IMR-90 (cell line): ENCODE results near the gene AP4S1. TPM values are rescaled to one million over a fixed set of nuclear protein-coding genes. Genes with fewer than 3 reads are reported as not detected.

Source experiments
- ATAC-seq: fragments of 200-7000 bp; cut with Tn5 transposase; 2 replicates; pipeline ENCODE4 v1.9.1; 2020; ENCODE audit warnings: low read depth, mild to moderate bottlenecking, moderate library complexity
- BruUV-seq: library from RNA; stranded (reverse); fragments of 400-500 nt; replicated peaks from 2 replicates; lab custom pipeline; 2021; lab: Mats Ljungman, UMichigan
- CTCF ChIA-PET: fragments of 300-600 bp; formaldehyde crosslinking; extraction: SDS; loops from one replicate; lab custom pipeline; 2021; ENCODE audit warnings: antibody characterized with exemption; lab: Yijun Ruan, JAX
- POLR2A ChIA-PET: fragments of 300-600 bp; sonication (Branson Sonifier 250); formaldehyde crosslinking; loops from one replicate; lab custom pipeline; 2022; ENCODE audit warnings: antibody characterized with exemption; ENCODE audit not compliant: unreplicated experiment; lab: Charles Lee
- DNase-seq: peaks from one replicate; pipeline ENCODE4 v3.0.0; 2013
- H2AFZ ChIP-seq: replicated peaks from 2 replicates; pipeline ENCODE3; 2013; ENCODE audit warnings: low read length, mild to moderate bottlenecking; ENCODE audit not compliant: poor library complexity
- H2AK5ac ChIP-seq: 2 replicates; pipeline ENCODE4 v1.6.1; 2013; ENCODE audit warnings: low read depth, low read length, inconsistent platforms
- H2AK9ac ChIP-seq: replicated peaks from 2 replicates; pipeline ENCODE3; 2013; ENCODE audit warnings: mild to moderate bottlenecking, low read depth, low read length, moderate library complexity; ENCODE audit not compliant: poor library complexity
- H2BK120ac ChIP-seq: 2 replicates; pipeline ENCODE4 v1.6.1; 2013; ENCODE audit warnings: low read depth, low read length, inconsistent platforms
- H2BK15ac ChIP-seq: 3 replicates; pipeline ENCODE4 v1.6.1; 2013; ENCODE audit warnings: low read depth, low read length, inconsistent platforms
- H2BK20ac ChIP-seq: 2 replicates; pipeline ENCODE4 v1.6.1; 2013; ENCODE audit warnings: low read depth, mild to moderate bottlenecking, inconsistent platforms, low read length, moderate library complexity
- H2BK5ac ChIP-seq: 2 replicates; pipeline ENCODE4 v1.6.1; 2013; ENCODE audit warnings: mild to moderate bottlenecking, low read depth, low read length, inconsistent platforms; ENCODE audit not compliant: poor library complexity, severe bottlenecking
- H3K14ac ChIP-seq: replicated peaks from 2 replicates; pipeline ENCODE4 v1.6.1; 2013; ENCODE audit warnings: low read depth, low read length, inconsistent platforms
- H3K18ac ChIP-seq: 2 replicates; pipeline ENCODE4 v1.6.1; 2013; ENCODE audit warnings: low read depth, low read length, control low read depth
- H3K23ac ChIP-seq: 2 replicates; pipeline ENCODE4 v1.6.1; 2013; ENCODE audit warnings: low read depth, low read length, inconsistent platforms
- H3K27ac ChIP-seq: 2 replicates; pipeline ENCODE4 v1.5.1; 2013; ENCODE audit warnings: mild to moderate bottlenecking, control low read depth, low read length; ENCODE audit not compliant: insufficient read depth
- H3K27me3 ChIP-seq: 2 replicates; pipeline ENCODE4 v1.6.1; 2013; ENCODE audit warnings: low read length; ENCODE audit not compliant: control insufficient read depth, insufficient read depth
- H3K36me3 ChIP-seq: 2 replicates; pipeline ENCODE4 v1.6.1; 2013; ENCODE audit warnings: low read length, mixed read lengths; ENCODE audit not compliant: control insufficient read depth, insufficient read depth
- H3K4ac ChIP-seq: 2 replicates; pipeline ENCODE4 v1.6.1; 2013; ENCODE audit warnings: low read depth, low read length, inconsistent platforms
- H3K4me1 ChIP-seq: 2 replicates; pipeline ENCODE4 v1.6.1; 2013; ENCODE audit warnings: low read length, mixed read lengths; ENCODE audit not compliant: control insufficient read depth, insufficient read depth
- H3K4me2 ChIP-seq: 2 replicates; pipeline ENCODE4 v1.6.1; 2013; ENCODE audit warnings: low read depth, mild to moderate bottlenecking, control low read depth, low read length, moderate library complexity
- H3K4me3 ChIP-seq: 2 replicates; pipeline ENCODE4 v1.5.1; 2013; ENCODE audit warnings: low read depth, mild to moderate bottlenecking, control low read depth, low read length, moderate library complexity; ENCODE audit not compliant: insufficient read depth
- H3K56ac ChIP-seq: 2 replicates; pipeline ENCODE4 v1.6.1; 2013; ENCODE audit warnings: low read length, inconsistent platforms; ENCODE audit not compliant: insufficient read depth; ENCODE audit errors: extremely low read depth
- H3K79me1 ChIP-seq, 2 experiments: 2 replicates each; pipeline ENCODE4 v1.6.1; 2013; ENCODE audit warnings: low read length in 2 of 2, inconsistent platforms in 1 of 2, low read depth in 1 of 2
- H3K9ac ChIP-seq: 2 replicates; pipeline ENCODE4 v1.6.1; 2013; ENCODE audit warnings: low read depth, low read length, control low read depth
- H3K9me1 ChIP-seq: 2 replicates; pipeline ENCODE4 v1.6.1; 2013; ENCODE audit warnings: low read length, inconsistent platforms; ENCODE audit not compliant: insufficient read depth
- H3K9me3 ChIP-seq: 2 replicates; pipeline ENCODE4 v1.6.1; 2013; ENCODE audit warnings: low read length; ENCODE audit not compliant: control insufficient read depth, insufficient read depth
- H4K20me1 ChIP-seq: 2 replicates; pipeline ENCODE4 v1.6.1; 2013; ENCODE audit warnings: low read length, inconsistent platforms; ENCODE audit not compliant: insufficient read depth
- H4K5ac ChIP-seq: 2 replicates; pipeline ENCODE4 v1.6.1; 2013; ENCODE audit warnings: mild to moderate bottlenecking, low read depth, low read length, control low read depth
- H4K8ac ChIP-seq, 2 experiments: 2 replicates each; pipeline ENCODE4 v1.6.1; 2013; ENCODE audit warnings: low read depth in 2 of 2, low read length in 2 of 2, control low read depth in 1 of 2, inconsistent platforms in 1 of 2
- H4K91ac ChIP-seq: 2 replicates; pipeline ENCODE4 v1.6.1; 2013; ENCODE audit warnings: low read depth, low read length, inconsistent platforms; ENCODE audit not compliant: insufficient read depth
- BHLHE40 ChIP-seq: fragments of 150-350 bp; IDR thresholded peaks from 2 replicates; pipeline ENCODE4 v1.6.1; 2016; ENCODE audit warnings: mild to moderate bottlenecking, low read depth, low read length
- CEBPB ChIP-seq: IDR thresholded peaks from 2 replicates; pipeline ENCODE4 v1.6.1; 2012; ENCODE audit warnings: low read depth, low read length, improper control_type of control experiment
- CHD1 ChIP-seq: IDR thresholded peaks from 2 replicates; pipeline ENCODE4 v1.6.1; 2012; ENCODE audit warnings: low read depth, low read length, improper control_type of control experiment
- CTCF ChIP-seq: conservative IDR thresholded peaks from 2 replicates; pipeline ENCODE4 v1.5.1; 2012; ENCODE audit warnings: mild to moderate bottlenecking, low read depth, low read length, improper control_type of control experiment
- FOS ChIP-seq: fragments of 150-350 bp; IDR thresholded peaks from 2 replicates; pipeline ENCODE4 v1.6.1; 2016; ENCODE audit warnings: low read depth, low read length
- MAFK ChIP-seq: IDR thresholded peaks from 2 replicates; pipeline ENCODE4 v1.6.1; 2012; ENCODE audit warnings: low read depth, low read length, improper control_type of control experiment
- MAZ ChIP-seq: IDR thresholded peaks from 2 replicates; pipeline ENCODE4 v1.6.1; 2012; ENCODE audit warnings: low read depth, mild to moderate bottlenecking, low read length, improper control_type of control experiment, moderate library complexity, borderline replicate concordance
- MXI1 ChIP-seq: IDR thresholded peaks from 2 replicates; pipeline ENCODE4 v1.6.1; 2012; ENCODE audit warnings: low read depth, mild to moderate bottlenecking, low read length, moderate library complexity, borderline replicate concordance
- NFE2L2 ChIP-seq: fragments of 150-350 bp; IDR thresholded peaks from 2 replicates; pipeline ENCODE4 v1.6.1; 2016; ENCODE audit warnings: low read depth, mild to moderate bottlenecking, low read length
- POLR2A ChIP-seq: IDR thresholded peaks from 2 replicates; pipeline ENCODE4 v1.6.1; 2012; ENCODE audit warnings: mild to moderate bottlenecking, low read depth, low read length
- RAD21 ChIP-seq: IDR thresholded peaks from 2 replicates; pipeline ENCODE4 v1.6.1; 2012; ENCODE audit warnings: low read length, improper control_type of control experiment
- RCOR1 ChIP-seq: IDR thresholded peaks from 2 replicates; pipeline ENCODE4 v1.6.1; 2012; ENCODE audit warnings: mild to moderate bottlenecking, low read length, improper control_type of control experiment; ENCODE audit not compliant: insufficient replicate concordance
- SMC3 ChIP-seq: fragments of 150-350 bp; IDR thresholded peaks from 2 replicates; pipeline ENCODE4 v1.6.1; 2016; ENCODE audit warnings: low read depth, mild to moderate bottlenecking, antibody characterized with exemption, low read length, moderate library complexity
- WGBS, 2 experiments: methylation state at CpG; one replicate each; pipeline versions ENCODE4 v1.1.5 to v1.1.7; 2013; ENCODE audit warnings: missing lambda C conversion rate in 2 of 2; ENCODE audit not compliant: insufficient read length in 1 of 2; ENCODE audit errors: extremely low coverage in 2 of 2; 5-methylcytosine and 5-hydroxymethylcytosine counted together
- dilution Hi-C: fragments of 300-500 bp; cut with HindIII; formaldehyde crosslinking; loops from one replicate; pipeline ENCODE4 v1.14.3; 2018; ENCODE audit warnings: low sequenced_read_pairs; ENCODE audit not compliant: unreplicated experiment
- in situ Hi-C: fragments of 300-500 bp; cut with MboI; formaldehyde crosslinking; loops from 3 replicates; pipeline ENCODE4 v1.14.3; 2019; ENCODE audit warnings: low sequenced_read_pairs, inconsistent platforms, mixed read lengths
- intact Hi-C: fragments of 100-400 bp; cut with micrococcal nuclease; formaldehyde crosslinking; loops from 2 replicates; pipeline ENCODE4 v1.10.0; 2022
- polyA plus RNA-seq, 3 experiments: library from polyadenylated mRNA; depleted of rRNA; stranded (reverse); fragments of >200 nt; gene quantifications; 2 replicates each; pipeline ENCODE4 v1.2.3, GENCODE V29; 2012; ENCODE audit warnings: low replicate concordance in 1 of 3
- total RNA-seq: library from RNA; depleted of rRNA; stranded (reverse); fragments of >200 nt; gene quantifications from 2 replicates; pipeline ENCODE4 v1.2.3, GENCODE V29; 2012
- TF ChIP-seq, protein P1 (sequence below): fragments of 150-350 bp; IDR thresholded peaks from 2 replicates; pipeline ENCODE4 v1.6.1; 2017; ENCODE audit warnings: mild to moderate bottlenecking, antibody characterized with exemption, low read length, low read depth
- TF ChIP-seq, protein P2 (sequence below): fragments of 150-350 bp; IDR thresholded peaks from 2 replicates; pipeline ENCODE4 v1.6.1; 2016; ENCODE audit warnings: low read depth, mild to moderate bottlenecking, low read length, moderate library complexity, borderline replicate concordance

The AP4S1 gene
- total and polyA plus RNA-seq, 2 of the 4 experiments (the other 2 are of a cell fraction), result 2.7 to 4.5 TPM

GRCh38 chr14:30998100-30998706, 27.2 kb upstream of the AP4S1 start:
- no peak overlapping the region for H2AK5ac ChIP-seq
- ChIA-PET CTCF (interaction anchor here (0.6 kb wide), 1 partner anchor 84 kb away, joined by 4 read pairs; no protein-coding TSS in a partner anchor), POLR2A (no interaction called here)
- no peak overlapping the region for H3K9ac ChIP-seq
- no peak overlapping the region for H2BK120ac ChIP-seq
- no peak overlapping the region for H3K18ac ChIP-seq
- in situ Hi-C loops (loop anchor here (25.0 kb wide), 1 partner anchor 364 kb away; no protein-coding TSS in a partner anchor), dilution Hi-C loops (no loop called here), intact Hi-C loops (no loop called here)
- BruUV-seq, result no TSS peak
- H4K20me1 ChIP-seq, result peaks cover 84% of the 10 kb centered on the region
- no peak overlapping the region for H3K4me2 ChIP-seq
- H3K9me3 ChIP-seq, result peaks cover 6% of the 10 kb centered on the region
- peaks cover 25 to 70% of the 10 kb centered on the region in 2 experiments for H3K79me1 ChIP-seq
- no peak overlapping the region for H4K91ac ChIP-seq
- no peak overlapping the region for H3K56ac ChIP-seq
- no peak overlapping the region for H2BK20ac ChIP-seq
- no peak overlapping the region for H3K27ac ChIP-seq
- no peak overlapping the region for H3K23ac ChIP-seq
- H2BK5ac ChIP-seq, result no peak overlapping the region
- peaks cover 8% of the 10 kb centered on the region for H3K36me3 ChIP-seq
- H3K14ac ChIP-seq, result no peak overlapping the region
- DNase-seq, result no peak
- H3K4ac ChIP-seq, result no peak overlapping the region
- peaks cover 12% of the 10 kb centered on the region for H3K9me1 ChIP-seq
- no peak overlapping the region for H2BK15ac ChIP-seq
- H2AK9ac ChIP-seq, result no peak overlapping the region
- no peak for TF ChIP-seq RAD21
- TF ChIP-seq CTCF, result no peak
- no peak for TF ChIP-seq FOS
- no peak for TF ChIP-seq MAZ
- TF ChIP-seq RCOR1, result no peak
- TF ChIP-seq, protein P1, sequence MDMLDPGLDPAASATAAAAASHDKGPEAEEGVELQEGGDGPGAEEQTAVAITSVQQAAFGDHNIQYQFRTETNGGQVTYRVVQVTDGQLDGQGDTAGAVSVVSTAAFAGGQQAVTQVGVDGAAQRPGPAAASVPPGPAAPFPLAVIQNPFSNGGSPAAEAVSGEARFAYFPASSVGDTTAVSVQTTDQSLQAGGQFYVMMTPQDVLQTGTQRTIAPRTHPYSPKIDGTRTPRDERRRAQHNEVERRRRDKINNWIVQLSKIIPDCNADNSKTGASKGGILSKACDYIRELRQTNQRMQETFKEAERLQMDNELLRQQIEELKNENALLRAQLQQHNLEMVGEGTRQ, result no peak
- TF ChIP-seq POLR2A, result no peak
- TF ChIP-seq MAFK, result no peak
- TF ChIP-seq BHLHE40, result no peak
- TF ChIP-seq NFE2L2, result no peak
- no peak for TF ChIP-seq SMC3
- TF ChIP-seq MXI1, result no peak
- TF ChIP-seq, protein P2, sequence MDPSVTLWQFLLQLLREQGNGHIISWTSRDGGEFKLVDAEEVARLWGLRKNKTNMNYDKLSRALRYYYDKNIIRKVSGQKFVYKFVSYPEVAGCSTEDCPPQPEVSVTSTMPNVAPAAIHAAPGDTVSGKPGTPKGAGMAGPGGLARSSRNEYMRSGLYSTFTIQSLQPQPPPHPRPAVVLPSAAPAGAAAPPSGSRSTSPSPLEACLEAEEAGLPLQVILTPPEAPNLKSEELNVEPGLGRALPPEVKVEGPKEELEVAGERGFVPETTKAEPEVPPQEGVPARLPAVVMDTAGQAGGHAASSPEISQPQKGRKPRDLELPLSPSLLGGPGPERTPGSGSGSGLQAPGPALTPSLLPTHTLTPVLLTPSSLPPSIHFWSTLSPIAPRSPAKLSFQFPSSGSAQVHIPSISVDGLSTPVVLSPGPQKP, result no peak
- no peak for TF ChIP-seq CHD1
- TF ChIP-seq CEBPB, result no peak
- no peak overlapping the region for H4K8ac ChIP-seq
- no peak overlapping the region for H2AFZ ChIP-seq
- no peak overlapping the region for H4K5ac ChIP-seq
- H3K27me3 ChIP-seq, result no peaks in the 10 kb centered on the region
- H3K4me1 ChIP-seq, result peaks cover 7% of the 10 kb centered on the region
- no peak for ATAC-seq
- WGBS, 2 experiments, result no CpG with 5 or more reads among the region's 1 CpG
- H3K4me3 ChIP-seq, result no peak overlapping the region
